RPMI8226 (cell line): Measurements from ENCODE around the gene PHPT1.

Source experiments
- DNase-seq: peaks from one replicate; pipeline ENCODE4 v3.0.0-alpha.2; 2015

Gene PHPT1

GRCh38 chr9:136849960-136850865 is 1.0 kb downstream of the PHPT1 start:
- DNase-seq: no peak

GRCh38 chr9:136850866-136851775 is 1.9 kb downstream of the PHPT1 start:
- DNase-seq: no peak

GRCh38 chr9:136851941-136852663 is 2.9 kb downstream of the PHPT1 start, which contains the start of gene MAMDC4:
Gene MAMDC4 (plus strand): TSS chr9:136852346. CDS start chr9:136852417, 71 bp downstream.
- DNase-seq: no peak

GRCh38 chr9:136852664-136853595 is 3.7 kb downstream of the PHPT1 start:
- no peak for DNase-seq

GRCh38 chr9:136853596-136854112 is 4.4 kb downstream of the PHPT1 start:
- DNase-seq: peak; percentile 53

GRCh38 chr9:136854113-136854841 is 5.1 kb downstream of the PHPT1 start:
- DNase-seq: no peak

GRCh38 chr9:136854842-136855460 is 5.7 kb downstream of the PHPT1 start:
- no peak for DNase-seq

- DNase-seq: no peak
Measured at GRCh38 chr9:136855461-136856078, 6.4 kb downstream of the PHPT1 start.

GRCh38 chr9:136856079-136856476 is 6.9 kb downstream of the PHPT1 start:
- no peak for DNase-seq

GRCh38 chr9:136856541-136857141 is 7.4 kb downstream of the PHPT1 start:
- no peak for DNase-seq

GRCh38 chr9:136857166-136857565 is 8.0 kb downstream of the PHPT1 start:
- DNase-seq: no peak

- DNase-seq: peak; percentile 45
Measured at GRCh38 chr9:136857581-136858412, 8.6 kb downstream of the PHPT1 start.

- no peak for DNase-seq
Measured at GRCh38 chr9:136858452-136858843, 9.2 kb downstream of the PHPT1 start.

GRCh38 chr9:136858844-136859757 is 9.9 kb downstream of the PHPT1 start:
- DNase-seq: no peak

- no peak for DNase-seq
Measured at GRCh38 chr9:136860529-136860928, 11.3 kb downstream of the PHPT1 start.

- no peak for DNase-seq
Measured at GRCh38 chr9:136860933-136861873, 12.0 kb downstream of the PHPT1 start.
